Measurements from ENCODE around the gene GPR180.

DNA sequence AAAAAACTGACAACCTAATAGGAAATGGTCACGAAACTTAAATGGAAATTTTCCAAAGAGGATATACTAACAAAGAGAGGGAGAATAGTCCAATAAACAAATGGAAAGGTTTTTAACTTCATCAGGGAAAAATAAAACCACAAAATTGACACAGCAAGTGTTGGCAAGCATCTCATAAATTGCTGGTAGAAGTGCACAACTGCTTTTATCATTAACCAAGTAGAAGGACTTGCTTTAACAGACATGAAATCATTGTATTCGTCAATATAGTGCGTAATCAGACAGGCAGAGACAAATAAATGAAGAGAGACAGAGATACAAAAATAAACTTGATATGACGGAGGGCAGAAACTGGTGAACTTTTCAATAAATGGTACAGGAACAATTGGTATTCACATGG is 13.1 kb upstream of the GPR180 start:
- TF ChIP-seq, protein P1, sequence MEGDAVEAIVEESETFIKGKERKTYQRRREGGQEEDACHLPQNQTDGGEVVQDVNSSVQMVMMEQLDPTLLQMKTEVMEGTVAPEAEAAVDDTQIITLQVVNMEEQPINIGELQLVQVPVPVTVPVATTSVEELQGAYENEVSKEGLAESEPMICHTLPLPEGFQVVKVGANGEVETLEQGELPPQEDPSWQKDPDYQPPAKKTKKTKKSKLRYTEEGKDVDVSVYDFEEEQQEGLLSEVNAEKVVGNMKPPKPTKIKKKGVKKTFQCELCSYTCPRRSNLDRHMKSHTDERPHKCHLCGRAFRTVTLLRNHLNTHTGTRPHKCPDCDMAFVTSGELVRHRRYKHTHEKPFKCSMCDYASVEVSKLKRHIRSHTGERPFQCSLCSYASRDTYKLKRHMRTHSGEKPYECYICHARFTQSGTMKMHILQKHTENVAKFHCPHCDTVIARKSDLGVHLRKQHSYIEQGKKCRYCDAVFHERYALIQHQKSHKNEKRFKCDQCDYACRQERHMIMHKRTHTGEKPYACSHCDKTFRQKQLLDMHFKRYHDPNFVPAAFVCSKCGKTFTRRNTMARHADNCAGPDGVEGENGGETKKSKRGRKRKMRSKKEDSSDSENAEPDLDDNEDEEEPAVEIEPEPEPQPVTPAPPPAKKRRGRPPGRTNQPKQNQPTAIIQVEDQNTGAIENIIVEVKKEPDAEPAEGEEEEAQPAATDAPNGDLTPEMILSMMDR (IDR thresholded peaks at IDR 0.05): no peak
- no peak for TF ChIP-seq POLR2A (IDR thresholded peaks at IDR 0.05)
